Measurements from ENCODE around the gene PLA2G2D.

The PLA2G2D gene

DNA sequence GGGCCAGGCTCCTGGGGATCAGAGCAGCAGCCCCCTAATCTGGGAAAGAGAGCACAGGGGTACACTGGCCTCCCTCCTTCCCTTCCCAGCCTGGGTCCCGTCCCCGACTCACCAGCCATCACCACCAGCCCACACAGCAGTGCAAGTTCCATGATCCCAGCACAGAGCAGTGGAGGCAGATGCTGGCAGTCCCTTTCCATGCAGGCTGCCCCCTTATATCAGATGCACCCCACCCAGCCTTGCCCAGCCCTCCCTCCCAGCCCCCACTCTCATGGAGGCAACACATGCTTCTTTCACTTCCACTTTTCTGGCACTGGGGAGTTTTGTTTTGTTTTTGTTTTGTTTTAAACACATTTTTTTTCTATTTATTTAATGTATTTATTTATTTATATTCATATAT is at the start of gene PLA2G2D:
TSS of gene PLA2G2D (minus strand) at position 190 of the 400 bp plus-strand sequence. CDS start at position 152, 38 bp downstream.
- DNase-seq (ENCODE audit: low read depth, low spot score) = no peak

DNA sequence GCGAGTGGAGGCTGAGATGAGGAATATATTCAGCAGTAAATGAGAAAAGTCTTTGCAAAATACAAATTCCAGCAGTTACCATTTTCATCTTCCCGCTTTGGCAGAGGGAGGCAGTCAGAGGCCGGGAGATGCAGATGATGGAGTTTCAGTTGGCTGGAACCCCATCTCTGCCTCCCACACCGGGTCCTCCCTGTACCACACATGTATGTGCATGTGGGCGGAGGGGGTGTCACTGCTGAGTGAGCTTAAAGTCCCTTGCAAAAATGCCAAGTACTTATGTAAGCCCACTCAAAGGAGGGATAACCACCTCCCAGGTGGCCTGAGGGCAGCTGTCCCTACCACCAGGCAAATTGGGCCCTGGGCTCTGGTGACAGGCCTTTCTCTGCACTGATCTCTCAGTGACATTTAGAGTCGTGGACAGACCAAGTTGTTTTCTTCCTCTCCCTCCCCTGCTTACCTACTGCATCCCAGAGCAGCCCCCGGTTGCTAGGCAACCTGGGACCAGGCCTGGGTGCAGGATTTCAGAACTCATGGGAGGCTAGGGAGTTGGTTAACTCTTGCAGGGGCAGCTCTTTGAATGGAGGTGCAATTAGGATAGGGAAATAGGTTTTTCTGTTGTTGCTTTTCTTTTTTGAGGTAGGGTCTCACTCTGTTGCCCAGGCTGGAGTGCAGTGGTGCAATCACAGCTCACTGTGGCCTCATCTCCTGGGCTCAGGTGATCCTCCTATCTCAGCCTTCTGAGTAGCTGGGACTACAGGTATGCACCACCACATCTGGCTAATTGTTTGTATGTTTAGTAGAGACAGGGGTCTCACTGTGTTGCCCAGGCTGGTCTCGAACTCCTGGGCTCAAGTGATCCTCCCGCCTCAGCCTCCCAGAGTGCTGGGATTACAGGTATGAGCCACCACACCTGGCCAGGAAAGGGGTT is 49.5 kb upstream of the PLA2G2D start:
- no peak for DNase-seq (ENCODE audit: low read depth, low spot score)

DNA sequence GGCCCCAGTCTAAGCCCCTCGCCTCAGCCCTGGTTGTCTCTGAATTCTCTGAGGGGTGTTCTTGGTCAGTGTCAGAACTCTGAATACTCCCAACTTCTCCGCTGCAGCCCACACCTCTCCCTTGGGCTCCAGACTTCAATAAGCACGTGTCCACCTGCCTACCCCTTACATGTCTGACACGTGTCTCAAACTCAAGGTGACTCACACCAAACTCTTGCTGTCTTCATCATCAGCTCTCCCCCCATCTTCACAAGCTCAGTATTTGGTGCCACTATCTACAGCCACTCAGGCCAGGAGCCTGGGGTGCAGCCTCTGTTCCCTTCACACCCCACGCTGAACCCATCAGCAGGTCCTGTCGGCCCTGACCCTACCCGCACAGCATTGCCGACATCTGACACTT is 47.8 kb upstream of the PLA2G2D start:
- no peak for DNase-seq (ENCODE audit: low read depth, low spot score)

DNA sequence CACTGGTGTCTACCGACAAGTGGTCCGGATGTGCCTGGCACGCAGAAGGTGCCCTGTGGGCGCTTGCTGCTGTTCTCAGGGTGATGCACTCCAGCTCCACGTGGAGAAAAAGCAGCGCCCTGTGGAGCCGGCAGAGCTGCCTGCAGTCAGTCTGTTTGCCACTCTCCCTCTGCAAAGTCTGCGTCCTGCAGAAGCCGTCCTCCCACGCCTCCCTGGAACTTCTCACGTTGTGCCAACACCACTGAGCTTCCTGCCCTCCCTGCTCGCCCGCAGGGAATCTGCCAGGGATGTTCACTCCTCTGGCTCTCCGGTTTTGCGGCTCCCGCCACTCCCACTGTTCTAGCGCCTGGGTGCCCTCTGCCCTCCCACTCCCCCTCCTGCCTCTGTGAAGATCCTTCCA is 46.7 kb upstream of the PLA2G2D start:
- no peak for DNase-seq (ENCODE audit: low read depth, low spot score)

DNA sequence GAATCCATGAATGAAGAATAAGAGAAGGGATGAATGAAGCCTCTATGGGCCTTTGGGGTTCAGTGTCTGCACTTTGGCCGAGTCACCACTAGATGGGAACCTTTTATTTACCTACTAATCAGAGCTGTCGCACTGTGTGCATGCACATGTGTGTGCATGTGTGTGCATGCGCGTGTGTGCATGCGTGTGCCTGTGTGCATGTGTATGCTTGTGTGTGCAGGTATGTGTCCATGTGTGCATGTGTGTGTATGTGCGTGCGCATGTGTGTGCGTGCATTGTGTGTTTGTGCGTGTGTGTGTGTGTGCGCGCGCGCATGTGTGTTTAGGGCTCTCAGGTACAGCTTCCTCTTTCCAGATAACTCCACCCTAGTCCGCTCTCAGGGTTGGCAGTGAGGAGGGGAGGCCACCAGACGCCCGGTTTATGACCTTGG is 46.2 kb upstream of the PLA2G2D start:
- peak; percentile 15 for DNase-seq (ENCODE audit: low read depth, low spot score)

DNA sequence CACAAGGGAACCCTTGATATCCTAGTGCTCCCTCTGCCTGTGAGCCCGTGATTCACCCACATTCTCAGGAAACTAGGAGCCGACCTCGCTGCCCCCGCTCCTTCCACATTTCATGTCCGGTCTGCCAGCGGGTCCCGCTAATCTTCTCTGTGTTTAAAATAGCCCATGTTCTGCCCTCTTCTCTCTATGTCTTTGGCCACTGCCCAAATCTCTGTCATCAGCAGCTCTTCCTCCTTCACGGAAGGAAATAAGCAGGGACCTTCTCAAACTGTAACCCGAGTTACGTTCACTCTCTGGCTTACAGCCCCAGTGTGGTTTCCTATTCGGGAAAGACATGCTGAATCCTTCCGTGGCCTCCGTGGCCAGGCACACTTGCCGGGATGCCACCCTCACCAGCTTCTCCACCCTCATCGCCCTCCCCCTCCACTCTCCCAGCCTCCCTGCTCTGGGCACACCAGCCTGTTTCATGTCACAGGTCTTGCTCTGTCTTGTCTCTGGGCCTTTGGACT is 45.4 kb upstream of the PLA2G2D start:
- no peak for DNase-seq (ENCODE audit: low read depth, low spot score)

DNA sequence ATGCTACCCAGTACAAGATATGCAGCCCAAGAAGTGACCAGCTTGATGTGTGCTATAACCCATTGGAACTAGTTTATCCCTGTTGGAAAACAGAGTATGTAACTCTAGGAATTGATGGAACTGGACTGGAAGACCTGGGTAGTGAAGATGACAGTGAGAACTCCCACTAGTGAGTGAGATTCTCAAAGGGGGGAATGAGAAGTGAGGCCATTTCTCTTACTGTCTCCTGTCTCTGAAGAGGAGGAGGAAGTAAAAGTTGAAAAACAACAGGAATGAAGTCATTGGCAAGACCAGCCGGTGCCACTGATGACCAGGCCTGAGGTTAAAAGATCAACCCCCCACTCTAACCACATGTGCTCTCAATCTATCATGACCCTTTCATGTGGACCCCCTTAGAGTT is 40.7 kb upstream of the PLA2G2D start:
- peak; percentile 9 for DNase-seq (ENCODE audit: low read depth, low spot score)

DNA sequence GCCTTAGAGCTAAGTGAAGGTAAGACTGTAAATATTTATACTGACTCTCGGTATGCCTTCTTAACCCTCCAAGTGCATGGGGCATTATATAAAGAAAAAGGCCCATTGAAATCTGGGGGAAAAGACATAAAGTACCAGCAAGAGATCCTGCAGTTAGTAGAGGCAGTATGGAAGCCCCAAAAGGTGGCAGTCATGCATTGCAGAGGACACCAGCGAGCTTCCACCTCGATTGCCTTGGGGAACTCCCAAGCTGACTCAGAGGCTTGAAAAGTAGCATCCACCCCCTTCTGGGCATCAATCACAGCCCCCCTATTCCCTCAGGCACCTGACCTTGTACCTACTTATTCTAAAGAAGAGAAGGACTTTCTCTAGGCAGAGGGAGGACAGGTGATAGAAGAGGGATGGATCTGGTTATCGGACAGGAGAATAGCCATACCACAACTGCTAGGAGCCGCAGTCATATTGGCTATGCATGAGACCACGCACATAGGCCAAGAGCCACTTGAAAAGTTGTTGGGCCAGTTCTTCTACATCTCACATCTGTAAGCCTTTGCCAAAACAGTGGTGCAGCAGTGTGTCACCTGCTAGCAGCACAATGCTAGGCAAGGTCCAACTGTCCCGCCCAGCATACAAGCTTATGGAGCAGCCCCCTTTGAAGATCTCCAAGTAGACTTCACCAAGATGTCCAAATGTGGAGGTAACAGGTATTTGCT is 39.2 kb upstream of the PLA2G2D start:
- DNase-seq (ENCODE audit: low read depth, low spot score) = no peak

- no peak for DNase-seq (ENCODE audit: low read depth, low spot score)
Observed at GRCh38 chr1:20154301-20154831, 35.0 kb upstream of the PLA2G2D start.

DNA sequence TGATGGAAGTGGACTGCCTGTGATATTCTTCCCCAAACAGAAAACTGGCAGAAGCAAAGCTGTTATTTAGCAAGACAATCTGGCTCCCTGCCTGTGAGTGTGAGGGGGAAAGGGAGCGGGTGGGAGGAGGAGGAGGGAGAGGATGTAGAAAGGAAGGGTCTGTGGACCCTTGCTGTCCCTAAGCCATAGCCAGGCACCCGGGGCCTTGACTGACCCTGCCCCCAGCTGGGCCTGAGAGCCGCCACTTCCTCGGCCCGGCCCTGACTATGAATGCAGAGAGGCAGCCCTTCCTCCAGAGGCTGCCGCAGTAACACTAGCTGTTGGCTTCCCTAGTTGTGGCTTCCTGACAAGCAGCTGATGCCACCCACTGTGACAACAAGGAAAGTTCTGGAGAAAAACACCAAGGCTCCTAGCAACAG is 33.7 kb upstream of the PLA2G2D start:
- DNase-seq (ENCODE audit: low read depth, low spot score) = peak; percentile 33

DNA sequence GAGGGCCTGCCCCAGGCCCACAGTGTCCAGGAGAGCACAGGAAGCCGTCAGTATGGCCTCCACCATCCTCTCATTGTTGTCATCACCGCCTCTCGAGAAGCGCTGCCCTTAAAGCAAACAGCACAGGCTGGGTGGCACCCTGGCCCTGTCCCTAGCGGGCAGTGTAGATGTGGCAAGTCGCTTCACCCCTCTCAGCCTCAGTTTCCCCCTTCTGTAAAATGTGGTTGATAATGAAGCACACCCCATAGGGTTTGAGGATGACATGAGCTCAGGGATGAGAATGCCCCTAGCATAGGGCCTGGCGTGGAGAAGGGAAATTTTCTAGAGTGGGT is 33.2 kb upstream of the PLA2G2D start:
- DNase-seq (ENCODE audit: low read depth, low spot score) = no peak

DNA sequence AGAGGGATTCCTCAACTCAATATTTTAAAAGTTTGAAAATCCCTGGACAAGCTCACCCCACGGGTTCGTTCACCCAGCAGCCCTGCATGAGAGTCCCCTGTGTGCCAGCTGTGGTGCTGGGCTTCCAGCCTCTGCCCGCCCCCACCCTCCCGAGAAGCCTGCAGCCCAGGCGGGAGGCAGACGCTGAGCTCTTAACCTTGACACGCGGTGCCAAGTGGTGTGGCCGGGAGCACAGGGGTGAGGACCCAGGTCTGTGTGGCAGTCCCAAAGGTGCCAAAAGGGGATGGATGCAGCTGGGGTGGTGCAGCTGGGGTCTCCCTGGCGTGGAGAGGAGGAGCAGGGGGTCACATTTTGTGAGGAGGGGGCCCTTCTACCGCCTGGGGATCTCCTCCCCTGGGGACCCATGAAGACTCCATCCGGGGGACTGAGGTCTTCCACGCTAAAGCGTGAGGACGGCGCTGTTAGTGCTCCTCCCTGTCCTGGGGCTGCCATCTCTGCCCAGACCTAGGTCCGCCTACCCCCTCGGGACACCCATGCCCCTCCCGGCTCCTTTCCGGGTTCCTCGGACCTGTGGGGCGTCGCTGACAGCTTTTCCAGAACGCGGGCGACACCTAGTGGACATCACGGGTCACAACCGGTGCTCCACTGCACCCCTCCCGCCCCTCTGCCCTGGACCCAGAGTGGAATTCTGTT is 32.7 kb upstream of the PLA2G2D start:
- peak; percentile 86 for DNase-seq (ENCODE audit: low read depth, low spot score)

DNA sequence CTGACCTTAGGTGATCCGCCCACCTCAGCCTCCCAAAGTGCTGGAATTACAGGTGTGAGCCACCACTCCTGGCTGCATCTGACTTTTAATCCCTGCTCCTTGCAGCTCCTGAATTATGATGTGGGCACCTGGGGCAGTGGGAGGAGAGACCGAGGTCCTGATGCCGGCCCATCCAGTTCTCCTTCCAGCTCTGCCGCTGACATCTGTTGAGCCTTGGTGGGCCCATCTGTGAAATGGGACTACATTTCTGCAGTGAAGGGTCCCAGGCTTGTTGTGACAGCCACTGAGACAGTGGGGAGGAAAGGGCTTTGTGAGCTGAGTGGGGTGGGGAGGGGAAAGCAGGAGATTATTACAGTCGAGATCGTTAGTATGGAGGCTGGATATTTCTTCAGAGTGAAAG is 31.6 kb upstream of the PLA2G2D start:
- no peak for DNase-seq (ENCODE audit: low read depth, low spot score)

- no peak for DNase-seq (ENCODE audit: low read depth, low spot score)
Observed at GRCh38 chr1:20150326-20150705, 31.0 kb upstream of the PLA2G2D start.

DNA sequence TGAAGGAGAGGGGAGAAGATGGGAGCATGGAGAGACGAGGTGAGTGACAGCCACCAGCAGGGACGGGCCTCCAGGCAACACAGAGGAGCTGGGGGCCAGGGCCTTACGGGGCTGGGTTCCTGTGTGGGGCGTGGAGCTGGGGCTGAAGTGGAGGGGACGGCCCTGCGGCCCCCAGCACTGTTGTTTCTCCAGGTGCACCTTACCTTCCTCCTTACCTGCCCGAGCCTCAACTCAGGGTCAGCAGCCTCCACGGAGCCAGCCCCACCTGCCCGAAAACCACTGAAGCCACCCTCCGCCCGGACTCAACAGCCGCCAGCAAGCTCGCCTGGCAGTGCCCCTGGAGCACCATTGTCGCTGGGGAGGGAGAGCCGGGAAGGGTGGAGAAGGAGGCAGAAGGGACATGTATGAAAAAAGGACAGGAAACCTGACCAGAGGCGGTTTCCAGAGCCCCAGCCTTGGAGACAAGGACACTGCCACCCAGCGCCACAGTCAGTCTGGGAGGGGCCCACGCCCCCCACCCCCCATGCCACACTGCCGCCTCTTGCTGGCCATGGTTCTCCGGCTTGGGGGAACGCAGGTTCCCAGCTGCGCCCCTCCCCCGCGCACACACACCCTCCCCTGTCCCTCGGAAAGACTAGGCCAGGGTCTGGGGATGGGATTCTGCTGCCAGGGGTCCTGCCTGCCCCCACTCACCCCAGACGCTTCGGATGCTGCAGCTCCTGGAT is 30.4 kb upstream of the PLA2G2D start:
- no peak for DNase-seq (ENCODE audit: low read depth, low spot score)

DNA sequence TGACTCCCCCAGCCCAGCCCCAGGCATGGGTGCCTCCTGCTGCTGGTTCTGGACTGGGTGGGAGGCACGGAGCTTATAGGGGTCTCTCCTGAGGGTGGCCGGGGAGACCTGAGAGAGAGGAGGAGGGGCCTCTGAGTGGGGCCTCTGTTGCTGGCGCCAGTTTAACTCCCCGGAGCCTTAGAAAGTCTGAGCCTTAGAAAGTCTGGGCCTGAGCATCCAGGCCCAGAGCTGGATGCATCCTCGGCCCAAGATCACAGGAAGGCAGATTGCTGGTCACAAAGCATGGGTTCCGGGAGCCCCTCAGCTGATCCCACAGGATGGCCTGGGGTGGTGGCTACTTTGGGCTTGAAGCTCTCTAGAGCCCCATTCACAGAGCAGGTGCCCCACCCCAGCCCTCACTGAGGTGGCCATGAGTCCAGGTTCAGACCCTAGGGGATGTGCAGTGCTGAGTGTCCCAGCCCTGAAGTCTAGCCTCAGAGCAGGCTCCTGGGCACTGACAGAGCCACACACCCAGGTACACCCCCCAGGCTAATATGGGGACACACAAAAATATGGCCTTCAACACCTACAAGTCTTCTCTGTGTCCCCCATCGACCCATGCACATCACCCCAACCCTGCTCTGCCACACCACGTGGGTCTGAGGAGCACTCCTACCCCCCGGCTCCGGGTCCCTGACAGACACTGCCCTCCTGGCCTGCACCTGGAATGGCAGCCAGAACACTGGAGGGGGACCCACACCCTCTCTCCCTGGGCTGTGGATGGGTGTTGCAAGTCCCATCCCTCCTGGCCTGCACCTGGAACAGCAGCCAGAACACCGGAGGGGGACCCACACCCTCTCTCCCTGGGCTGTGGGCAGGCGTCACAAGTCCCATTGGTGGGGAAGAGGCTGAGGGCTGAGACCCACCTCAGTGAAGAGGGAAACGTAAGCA is 29.5 kb upstream of the PLA2G2D start:
- no peak for DNase-seq (ENCODE audit: low read depth, low spot score)

GRCh38 chr1:20147846-20148570 is 28.7 kb upstream of the PLA2G2D start:
- DNase-seq (ENCODE audit: low read depth, low spot score) = no peak

DNA sequence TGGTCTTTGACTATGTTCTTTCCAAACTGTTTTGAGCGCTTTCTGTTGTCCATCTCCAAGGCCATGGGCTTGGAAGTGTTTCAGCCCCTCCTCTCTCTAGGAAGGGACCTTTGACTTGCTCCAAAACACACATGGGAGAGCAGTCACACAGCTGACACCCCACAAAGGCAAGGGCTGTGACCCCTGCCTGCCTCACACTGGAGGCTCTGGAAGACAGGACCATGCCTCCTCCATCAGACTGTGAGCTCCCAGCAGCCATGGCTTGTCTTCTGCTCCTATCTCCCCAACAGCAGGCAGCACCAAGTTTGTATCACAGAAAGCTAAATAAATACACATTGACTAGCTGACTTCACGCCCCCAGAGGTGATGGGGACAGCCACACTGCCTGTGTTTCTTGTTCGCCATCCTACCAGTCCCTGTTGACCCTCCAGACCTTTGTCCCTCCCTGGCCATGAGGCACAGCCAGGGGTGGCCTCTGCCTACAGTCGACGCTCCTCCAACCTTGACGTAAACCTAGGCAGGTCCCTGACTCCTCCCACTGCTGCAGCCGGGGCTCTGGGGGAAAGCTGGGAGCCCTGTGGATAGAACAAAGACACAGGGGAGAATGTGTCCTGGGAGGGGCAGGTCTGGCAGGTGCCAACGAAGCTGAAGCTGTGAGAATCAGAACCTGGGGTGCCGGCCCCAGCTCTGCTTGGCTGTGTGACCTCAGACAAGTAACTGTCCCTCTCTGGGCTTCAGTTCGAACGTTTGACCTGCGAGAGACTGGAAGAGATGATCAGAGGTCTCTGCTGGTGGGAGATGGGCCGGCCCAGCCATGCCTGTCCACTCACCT is 24.6 kb upstream of the PLA2G2D start:
- no peak for DNase-seq (ENCODE audit: low read depth, low spot score)

- DNase-seq (ENCODE audit: low read depth, low spot score) = no peak
Observed at GRCh38 chr1:20143318-20143717, 24.0 kb upstream of the PLA2G2D start.

All from astrocyte of the hippocampus (primary cell).